VCaP (cell line): ENCODE data around the gene NUDT4.

Experiments
- H3K27ac ChIP-seq: fragments of 450-650 bp; 2 replicates; pipeline ENCODE4 v1.5.1; 2017
- TF ChIP-seq, protein P1 (sequence below): fragments of 450-650 bp; conservative IDR thresholded peaks from 2 replicates; pipeline ENCODE4 v1.5.1; 2017; ENCODE audit warnings: mild to moderate bottlenecking, moderate library complexity

Gene NUDT4

DNA sequence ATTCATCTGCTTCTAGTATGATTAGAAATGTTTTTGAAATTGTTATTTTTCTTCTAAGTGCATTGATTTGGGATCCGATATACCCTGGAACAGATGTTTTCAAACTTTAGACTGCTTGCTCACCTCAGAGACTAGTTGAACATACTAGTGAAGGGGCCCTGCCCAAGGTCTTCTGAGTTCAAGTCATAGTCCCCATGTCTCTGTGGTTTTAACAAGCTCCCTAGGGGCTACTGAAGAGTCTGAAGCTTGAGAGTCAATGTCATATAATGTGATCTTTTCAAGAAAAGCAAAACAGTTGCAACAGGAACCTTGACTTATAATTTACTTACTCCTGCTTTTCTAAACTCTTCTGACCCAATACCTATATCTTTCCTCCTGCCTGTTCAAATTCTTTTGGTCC, 71.6 kb downstream of the NUDT4 start:
- TF ChIP-seq, protein P1, sequence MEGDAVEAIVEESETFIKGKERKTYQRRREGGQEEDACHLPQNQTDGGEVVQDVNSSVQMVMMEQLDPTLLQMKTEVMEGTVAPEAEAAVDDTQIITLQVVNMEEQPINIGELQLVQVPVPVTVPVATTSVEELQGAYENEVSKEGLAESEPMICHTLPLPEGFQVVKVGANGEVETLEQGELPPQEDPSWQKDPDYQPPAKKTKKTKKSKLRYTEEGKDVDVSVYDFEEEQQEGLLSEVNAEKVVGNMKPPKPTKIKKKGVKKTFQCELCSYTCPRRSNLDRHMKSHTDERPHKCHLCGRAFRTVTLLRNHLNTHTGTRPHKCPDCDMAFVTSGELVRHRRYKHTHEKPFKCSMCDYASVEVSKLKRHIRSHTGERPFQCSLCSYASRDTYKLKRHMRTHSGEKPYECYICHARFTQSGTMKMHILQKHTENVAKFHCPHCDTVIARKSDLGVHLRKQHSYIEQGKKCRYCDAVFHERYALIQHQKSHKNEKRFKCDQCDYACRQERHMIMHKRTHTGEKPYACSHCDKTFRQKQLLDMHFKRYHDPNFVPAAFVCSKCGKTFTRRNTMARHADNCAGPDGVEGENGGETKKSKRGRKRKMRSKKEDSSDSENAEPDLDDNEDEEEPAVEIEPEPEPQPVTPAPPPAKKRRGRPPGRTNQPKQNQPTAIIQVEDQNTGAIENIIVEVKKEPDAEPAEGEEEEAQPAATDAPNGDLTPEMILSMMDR, result no peak
- H3K27ac ChIP-seq, result no peak overlapping the region

DNA sequence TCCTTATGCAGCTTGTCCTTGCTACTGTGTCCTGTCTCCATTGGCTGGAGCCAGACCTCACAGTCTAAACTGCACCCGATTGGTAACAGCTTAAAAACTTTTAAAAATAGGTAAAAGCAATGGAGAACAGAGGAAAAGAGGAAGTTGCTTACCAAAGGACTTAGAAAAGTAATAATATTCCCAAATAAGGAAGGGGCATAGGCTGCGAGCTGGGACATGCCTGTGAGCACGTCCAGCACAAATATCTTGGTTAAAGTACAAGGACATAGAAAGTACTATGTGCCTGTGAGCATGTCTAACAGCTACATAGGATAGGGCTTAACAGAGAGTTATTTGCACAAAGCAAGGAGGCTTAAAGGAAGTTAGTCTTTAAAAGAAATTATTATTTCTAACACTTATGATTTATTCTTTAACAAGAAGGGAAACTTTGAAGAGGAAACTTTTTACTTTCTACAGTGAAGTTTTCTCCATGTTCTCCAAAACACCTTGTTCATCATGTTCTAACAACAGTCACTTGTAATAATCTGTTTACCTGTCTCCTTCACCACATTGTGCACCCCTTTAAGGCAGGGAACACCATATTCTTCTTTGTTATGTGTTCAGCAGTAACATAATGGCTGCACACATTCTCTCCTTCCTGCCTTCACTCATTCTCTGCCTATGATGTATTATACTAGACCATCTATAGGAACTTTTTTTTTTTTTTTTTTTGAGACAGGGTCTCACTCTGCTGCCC, 73.9 kb downstream of the NUDT4 start:
- TF ChIP-seq, protein P1, result no peak
- no peak overlapping the region for H3K27ac ChIP-seq

DNA sequence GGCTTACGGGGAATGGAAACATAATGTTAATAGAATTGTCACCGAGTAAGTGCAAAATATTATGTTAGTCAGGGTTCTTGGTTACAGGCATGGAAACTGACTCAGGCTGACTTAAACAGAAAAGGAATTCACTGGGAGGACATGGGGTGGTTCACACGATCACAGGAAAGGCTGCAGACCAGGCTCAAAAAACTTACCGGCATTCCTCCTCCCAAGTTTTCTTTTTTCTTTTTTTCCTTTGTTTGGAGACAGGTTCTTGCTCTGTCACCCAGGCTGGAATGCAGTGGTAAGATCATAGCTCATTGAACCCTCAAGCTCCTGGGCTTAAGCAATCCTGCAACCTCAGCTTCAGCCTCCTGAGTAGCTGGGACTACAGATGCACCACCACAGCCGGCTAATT, 75.9 kb downstream of the NUDT4 start:
- TF ChIP-seq, protein P1, result no peak
- no peak overlapping the region for H3K27ac ChIP-seq

DNA sequence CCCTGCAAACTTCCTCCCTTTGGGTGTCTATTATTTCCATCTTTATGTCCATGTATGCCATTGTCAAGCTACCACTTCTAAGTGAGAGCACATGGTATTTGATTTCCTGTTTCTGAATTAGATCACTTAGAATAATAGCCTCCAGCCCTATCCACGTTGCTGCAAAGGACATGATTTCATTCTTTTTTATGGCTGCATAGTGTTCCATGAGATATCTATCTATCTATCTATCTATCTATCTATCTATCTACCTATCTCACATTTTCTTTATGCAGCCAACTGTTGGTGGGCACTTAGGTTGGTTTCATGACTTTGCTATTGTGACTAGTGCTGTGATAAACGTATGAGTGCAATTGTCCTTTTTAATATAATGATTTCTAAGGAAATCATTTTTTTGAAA, 78.4 kb downstream of the NUDT4 start:
- TF ChIP-seq, protein P1, result no peak
- H3K27ac ChIP-seq, result no peak overlapping the region
